H1 (cell line): ENCODE measurements around the gene SRPX2. TPM values are rescaled to one million over a fixed set of nuclear protein-coding genes. Genes with fewer than 3 reads are reported as not detected.

Experiments used
- CTCF ChIA-PET: fragments of 300-600 bp; sonication (Branson Sonifier 250); formaldehyde crosslinking; loops from one replicate; lab custom pipeline; 2021; ENCODE audit not compliant: partially characterized antibody; lab: Charles Lee
- POLR2A ChIA-PET: fragments of 300-600 bp; sonication (Branson Sonifier 250); formaldehyde crosslinking; loops from one replicate; lab custom pipeline; 2021; ENCODE audit warnings: inconsistent platforms; ENCODE audit not compliant: partially characterized antibody; lab: Charles Lee
- DNase-seq, 2 experiments: peaks; one replicate each; pipeline versions ENCODE4 v3.0.0 to v3.0.0-alpha.2; 2010 to 2022; ENCODE audit warnings: low spot score in 2 of 2, low read depth in 1 of 2, mixed read lengths in 1 of 2
- FAIRE-seq: peaks from 2 replicates; lab custom pipeline; 2011; peaks lifted over from hg19 to GRCh38; lab: Jason Lieb, UNC
- H2AFZ ChIP-seq: 2 replicates; pipeline ENCODE4 v1.8.1; 2012; ENCODE audit warnings: low read length, inconsistent platforms
- H2AK5ac ChIP-seq: 2 replicates; pipeline ENCODE4 v1.6.1; 2013; ENCODE audit warnings: low read depth, low read length
- H2BK120ac ChIP-seq: replicated peaks from 2 replicates; pipeline ENCODE3; 2013; ENCODE audit warnings: low read depth, low read length, inconsistent platforms
- H2BK12ac ChIP-seq: 2 replicates; pipeline ENCODE4 v1.6.1; 2013; ENCODE audit warnings: low read depth, low read length
- H2BK15ac ChIP-seq: 2 replicates; pipeline ENCODE4 v1.6.1; 2013; ENCODE audit warnings: low read length
- H2BK20ac ChIP-seq: 2 replicates; pipeline ENCODE4 v1.6.1; 2013; ENCODE audit warnings: low read length
- H2BK5ac ChIP-seq: 2 replicates; pipeline ENCODE4 v1.6.1; 2013; ENCODE audit warnings: low read depth, low read length
- H3K14ac ChIP-seq: 2 replicates; pipeline ENCODE4 v1.6.1; 2013; ENCODE audit warnings: inconsistent platforms; ENCODE audit not compliant: insufficient read length
- H3K18ac ChIP-seq: 2 replicates; pipeline ENCODE4 v1.6.1; 2013; ENCODE audit warnings: low read length; ENCODE audit errors: extremely low read depth
- H3K23ac ChIP-seq: 2 replicates; pipeline ENCODE4 v1.6.1; 2013; ENCODE audit warnings: inconsistent platforms; ENCODE audit not compliant: insufficient read length
- H3K23me2 ChIP-seq: 2 replicates; pipeline ENCODE4 v1.6.1; 2013; ENCODE audit warnings: low read depth, low read length
- H3K27ac ChIP-seq: 2 replicates; pipeline ENCODE4 v1.6.1; 2011; ENCODE audit warnings: low read depth, low read length, inconsistent platforms
- H3K27me3 ChIP-seq, 4 experiments: replicated peaks in 1 of 4; 1 replicate in 1 of 4; 2 replicates in 3 of 4; pipeline versions ENCODE4 v1.6.1 to v1.8.1; 2011 to 2013; ENCODE audit warnings: low read length in 3 of 4, mild to moderate bottlenecking in 3 of 4, inconsistent platforms in 2 of 4, mixed read lengths in 2 of 4, moderate library complexity in 1 of 4; ENCODE audit not compliant: control insufficient read depth in 3 of 4, insufficient read depth in 3 of 4; ENCODE audit errors: extremely low read depth in 1 of 4
- H3K36me3 ChIP-seq, 4 experiments: 2 replicates each; pipeline versions ENCODE4 v1.6.1 to v1.8.1; 2011 to 2013; ENCODE audit warnings: mild to moderate bottlenecking in 4 of 4, low read length in 3 of 4, moderate library complexity in 2 of 4, control low read depth in 1 of 4, inconsistent platforms in 1 of 4; ENCODE audit not compliant: insufficient read depth in 4 of 4, control insufficient read depth in 2 of 4
- H3K4ac ChIP-seq: replicated peaks from 2 replicates; pipeline ENCODE3; 2013; ENCODE audit warnings: low read length, low read depth, mixed read lengths, inconsistent platforms; ENCODE audit not compliant: insufficient read length
- H3K4me1 ChIP-seq, 4 experiments: replicated peaks in 1 of 4; 1 replicate in 1 of 4; 2 replicates in 3 of 4; pipeline versions ENCODE4 v1.6.1 to v1.8.1; 2011 to 2013; ENCODE audit warnings: low read length in 3 of 4, inconsistent platforms in 2 of 4, mixed read lengths in 1 of 4; ENCODE audit not compliant: insufficient read depth in 4 of 4, control insufficient read depth in 3 of 4
- H3K4me2 ChIP-seq, 2 experiments: 2 replicates each; pipeline versions ENCODE4 v1.6.1 to v1.8.1; 2011 to 2013; ENCODE audit warnings: low read depth in 2 of 2, low read length in 2 of 2, control low read depth in 1 of 2, inconsistent platforms in 1 of 2, mild to moderate bottlenecking in 1 of 2; ENCODE audit not compliant: insufficient read depth in 1 of 2
- H3K4me3 ChIP-seq, 4 experiments: fragments of 200-600, 300-600 bp in 1 of 4; sonication (generic), shearing (Covaris generic), sonication (Bioruptor Twin) in 1 of 4; 2 replicates each; pipeline versions ENCODE4 v1.5.1 to v1.8.1; 2011 to 2016; ENCODE audit warnings: low read length in 4 of 4, low read depth in 3 of 4, control low read depth in 2 of 4, inconsistent platforms in 2 of 4, mild to moderate bottlenecking in 2 of 4, mixed read lengths in 1 of 4, moderate library complexity in 1 of 4; ENCODE audit not compliant: insufficient read depth in 2 of 4; ENCODE audit errors: extremely low read depth in 1 of 4
- H3K56ac ChIP-seq: replicated peaks from 2 replicates; pipeline ENCODE3; 2013; ENCODE audit warnings: low read depth, mild to moderate bottlenecking, mixed read lengths, low read length, inconsistent platforms; ENCODE audit not compliant: insufficient read length
- H3K79me1 ChIP-seq: 2 replicates; pipeline ENCODE4 v1.6.1; 2013; ENCODE audit warnings: low read depth, low read length, control low read depth
- H3K79me2 ChIP-seq, 2 experiments: 2 replicates each; pipeline versions ENCODE4 v1.6.1 to v1.8.1; 2012 to 2013; ENCODE audit warnings: low read length in 2 of 2, mild to moderate bottlenecking in 2 of 2, inconsistent platforms in 1 of 2; ENCODE audit not compliant: insufficient read depth in 2 of 2, control insufficient read depth in 1 of 2
- H3K9ac ChIP-seq, 4 experiments: replicated peaks in 1 of 4; 1 replicate in 1 of 4; 2 replicates in 3 of 4; pipeline versions ENCODE4 v1.6.1 to v1.8.1; 2011 to 2013; ENCODE audit warnings: low read depth in 3 of 4, low read length in 3 of 4, control low read depth in 2 of 4, mild to moderate bottlenecking in 2 of 4, moderate library complexity in 2 of 4, inconsistent platforms in 1 of 4; ENCODE audit errors: extremely low read depth in 1 of 4
- H3K9me3 ChIP-seq, 2 experiments: 2 replicates each; pipeline versions ENCODE4 v1.6.1 to v1.8.1; 2012 to 2013; ENCODE audit warnings: mild to moderate bottlenecking in 2 of 2, moderate library complexity in 2 of 2, control low read depth in 1 of 2, inconsistent platforms in 1 of 2, low read depth in 1 of 2, low read length in 1 of 2, mixed read lengths in 1 of 2; ENCODE audit not compliant: insufficient read depth in 2 of 2
- H4K20me1 ChIP-seq, 2 experiments: replicated peaks in 1 of 2; 2 replicates each; pipeline versions ENCODE3 to v1.8.1; 2011 to 2013; ENCODE audit warnings: inconsistent platforms in 2 of 2, low read length in 2 of 2, mild to moderate bottlenecking in 1 of 2; ENCODE audit not compliant: insufficient read depth in 2 of 2, control insufficient read depth in 1 of 2
- H4K5ac ChIP-seq: 2 replicates; pipeline ENCODE4 v1.6.1; 2013; ENCODE audit warnings: low read length, low read depth, mixed read lengths, inconsistent platforms; ENCODE audit not compliant: insufficient read length
- H4K8ac ChIP-seq: 2 replicates; pipeline ENCODE4 v1.8.0; 2013; ENCODE audit warnings: mild to moderate bottlenecking, moderate library complexity, low read length, inconsistent platforms; ENCODE audit not compliant: insufficient read depth; ENCODE audit errors: extremely low read depth
- H4K91ac ChIP-seq: replicated peaks from 2 replicates; pipeline ENCODE3; 2013; ENCODE audit warnings: low read length, mixed read lengths, inconsistent platforms; ENCODE audit not compliant: insufficient read length
- BACH1 ChIP-seq: IDR thresholded peaks from 2 replicates; pipeline ENCODE4 v1.6.1; 2012; ENCODE audit warnings: low read length, improper control_type of control experiment
- CHD2 ChIP-seq: IDR thresholded peaks from 2 replicates; pipeline ENCODE4 v1.6.1; 2012; ENCODE audit warnings: low read length, improper control_type of control experiment
- FOSL1 ChIP-seq: IDR thresholded peaks from 2 replicates; pipeline ENCODE4 v1.6.1; 2011; ENCODE audit warnings: mild to moderate bottlenecking, low read depth, low read length, moderate library complexity; ENCODE audit not compliant: insufficient read depth
- GABPA ChIP-seq: IDR thresholded peaks from 2 replicates; pipeline ENCODE4 v1.6.1; 2011; ENCODE audit warnings: mild to moderate bottlenecking, low read length, moderate library complexity, borderline replicate concordance; ENCODE audit not compliant: insufficient read depth
- MAX ChIP-seq: IDR thresholded peaks from 2 replicates; pipeline ENCODE4 v1.6.1; 2012; ENCODE audit warnings: inconsistent platforms
- NRF1 ChIP-seq: IDR thresholded peaks from 2 replicates; pipeline ENCODE4 v1.6.1; 2011; ENCODE audit warnings: mild to moderate bottlenecking, low read depth, low read length, improper control_type of control experiment
- RFX5 ChIP-seq: IDR thresholded peaks from 2 replicates; pipeline ENCODE4 v1.6.1; 2011; ENCODE audit warnings: low read depth, low read length, improper control_type of control experiment, borderline replicate concordance
- RNF2 ChIP-seq: fragments of 200-900, 300-1000 bp; sonication (generic); IDR thresholded peaks from 2 replicates; pipeline ENCODE4 v1.7.1; 2016; ENCODE audit warnings: borderline replicate concordance, low read depth, mild to moderate bottlenecking, antibody characterized with exemption, low read length; ENCODE audit not compliant: poor library complexity, severe bottlenecking; ENCODE audit errors: missing control alignments
- SAP30 ChIP-seq: fragments of 300-600 bp; sonication (generic); IDR thresholded peaks from 2 replicates; pipeline ENCODE4 v1.7.1; 2012; ENCODE audit warnings: low read length, moderate library complexity, mild to moderate bottlenecking, inconsistent platforms; ENCODE audit not compliant: insufficient read depth, insufficient replicate concordance
- SP1 ChIP-seq: IDR thresholded peaks from 2 replicates; pipeline ENCODE4 v1.6.1; 2011; ENCODE audit warnings: low read depth, low read length
- WGBS, 2 experiments: shearing (Covaris generic) in 1 of 2; methylation state at CpG; one replicate each; pipeline versions ENCODE4 v1.1.6 to v1.1.7; 2013 to 2015; ENCODE audit warnings: low lambda C conversion rate in 2 of 2, mixed read lengths in 2 of 2, inconsistent platforms in 1 of 2, low coverage in 1 of 2, missing lambda C conversion rate in 1 of 2; ENCODE audit not compliant: insufficient replicate concordance in 2 of 2, insufficient coverage in 1 of 2, insufficient read length in 1 of 2; ENCODE audit errors: extremely low coverage in 1 of 2, missing lambda C conversion rate in 1 of 2; 5-methylcytosine and 5-hydroxymethylcytosine counted together
- polyA plus RNA-seq, 7 experiments: library from polyadenylated mRNA; depleted of rRNA in 3 of 7; stranded (reverse) in 5 of 7; unstranded in 2 of 7; fragments of >200 nt in 5 of 7; fragments of 200-250 nt in 2 of 7; gene quantifications; 1 replicate in 5 of 7; 2 replicates in 1 of 7; 4 replicates in 1 of 7; pipeline versions ENCODE4 v1.2.1 to v1.2.3, GENCODE V29; 2011 to 2013; ENCODE audit warnings: missing spikeins in 2 of 7, mixed read lengths in 2 of 7
- total RNA-seq: library from RNA; stranded (reverse); fragmentation: NEBNext Ultra II Directional; extraction: Animal tissue kit (Norgen Biotek cat#: 25700); gene quantifications from 2 replicates; pipeline ENCODE4 v1.2.1, GENCODE V29; 2021

SRPX2 gene
- total and polyA plus RNA-seq, 2 of the 8 experiments (the other 6 are each of a cell fraction or from before 2014, with no cell fraction given), result not detected

GRCh38 chrX:100642290-100642689, 1.7 kb upstream of the SRPX2 start:
- no peak overlapping the region for H4K91ac ChIP-seq
- H4K20me1 ChIP-seq, result no peaks in the 10 kb centered on the region
- no peak overlapping the region for H4K5ac ChIP-seq
- no peak overlapping the region for H2BK5ac ChIP-seq
- WGBS, 2 experiments, result 38% methylated on average over 2 of the region's 3 CpGs; no CpG with 5 or more reads in 1 of the 2 experiments
- H2AFZ ChIP-seq, result no peak overlapping the region
- H2AK5ac ChIP-seq, result no peak overlapping the region
- no peak overlapping the region for H3K56ac ChIP-seq
- no peak overlapping the region for H4K8ac ChIP-seq
- no peaks in the 10 kb centered on the region for H3K36me3 ChIP-seq
- H2BK15ac ChIP-seq, result no peak overlapping the region
- no peaks in the 10 kb centered on the region for H3K79me1 ChIP-seq
- H3K27me3 ChIP-seq, result no peaks in the 10 kb centered on the region
- DNase-seq, result no peak
- no peak overlapping the region for H3K18ac ChIP-seq
- no peak overlapping the region for H3K27ac ChIP-seq
- no peak overlapping the region for H3K4me2 ChIP-seq
- no peaks in the 10 kb centered on the region for H3K79me2 ChIP-seq
- H3K4me3 ChIP-seq, result no peak overlapping the region
- no peak overlapping the region for H3K23ac ChIP-seq
- no peak overlapping the region for H2BK20ac ChIP-seq
- POLR2A ChIA-PET, result interaction anchor here (1.0 kb wide), 1 partner anchor 12 kb away, joined by 3 read pairs; no protein-coding TSS in a partner anchor
- H3K4me1 ChIP-seq, result peaks cover 0 to 4% (median 1%) of the 10 kb centered on the region in 4 experiments; a peak in 2 of 7 replicates
- no peak overlapping the region for H2BK12ac ChIP-seq
- no peak overlapping the region for H3K9ac ChIP-seq
- no peak overlapping the region for H3K14ac ChIP-seq
- FAIRE-seq, result no peak
- H3K23me2 ChIP-seq, result no peaks in the 10 kb centered on the region
- H3K9me3 ChIP-seq, result no peaks in the 10 kb centered on the region
- no peak overlapping the region for H2BK120ac ChIP-seq
- H3K4ac ChIP-seq, result no peak overlapping the region
- CTCF ChIA-PET, result interaction anchor here (0.6 to 2.1 kb wide), 3 partner anchors 11 to 27 kb away, joined by 3 to 7 read pairs (median 3); no protein-coding TSS in a partner anchor
- no peak for TF ChIP-seq RNF2
- TF ChIP-seq SAP30, result no peak
- no peak for TF ChIP-seq GABPA
- no peak for TF ChIP-seq NRF1
- no peak for TF ChIP-seq RFX5
- no peak for TF ChIP-seq CHD2
- TF ChIP-seq SP1, result no peak
- no peak for TF ChIP-seq BACH1
- no peak for TF ChIP-seq FOSL1
- TF ChIP-seq MAX, result no peak
